ENCODE results near the gene CEND1.

The CEND1 gene

DNA sequence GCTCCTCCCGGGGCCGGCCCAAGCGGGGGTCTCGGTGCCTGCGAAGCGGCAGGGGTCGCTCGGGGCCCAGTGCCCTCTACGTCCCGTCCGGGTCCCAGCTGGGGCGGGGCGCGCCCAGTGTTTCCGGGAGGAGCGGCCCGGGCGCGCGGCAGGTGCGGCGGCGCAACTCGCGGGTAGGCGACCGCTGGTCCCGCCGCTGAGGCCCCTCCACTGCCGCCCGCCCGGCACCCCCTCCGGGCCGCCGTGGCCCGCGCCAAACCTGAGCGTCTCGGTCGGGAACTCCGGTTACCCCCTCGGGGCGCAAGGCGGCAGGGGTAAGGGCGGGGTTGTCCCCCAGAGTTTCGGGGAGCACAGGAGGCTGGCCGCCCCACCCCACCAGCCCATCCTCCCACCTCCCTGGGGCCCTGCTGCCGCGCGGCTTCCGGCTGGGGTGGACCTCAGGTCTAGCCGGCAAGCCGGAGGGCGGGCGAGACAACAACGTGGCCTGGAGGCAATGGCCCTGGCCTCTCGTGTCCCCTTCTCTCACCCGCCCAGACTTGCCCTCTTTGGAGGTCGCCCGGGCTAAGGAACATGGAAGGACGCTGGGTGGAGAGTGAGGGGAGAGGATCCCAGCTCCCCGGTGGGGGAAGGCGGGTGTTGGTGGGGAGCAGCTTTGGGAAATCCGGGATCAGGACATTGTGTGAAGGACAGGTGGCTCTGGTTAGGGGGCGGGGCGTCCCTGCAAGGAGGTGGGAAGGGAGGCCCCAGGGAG, 37.4 kb upstream of the CEND1 start:
- DNase-seq (ENCODE audit: low read depth), result no peak

DNA sequence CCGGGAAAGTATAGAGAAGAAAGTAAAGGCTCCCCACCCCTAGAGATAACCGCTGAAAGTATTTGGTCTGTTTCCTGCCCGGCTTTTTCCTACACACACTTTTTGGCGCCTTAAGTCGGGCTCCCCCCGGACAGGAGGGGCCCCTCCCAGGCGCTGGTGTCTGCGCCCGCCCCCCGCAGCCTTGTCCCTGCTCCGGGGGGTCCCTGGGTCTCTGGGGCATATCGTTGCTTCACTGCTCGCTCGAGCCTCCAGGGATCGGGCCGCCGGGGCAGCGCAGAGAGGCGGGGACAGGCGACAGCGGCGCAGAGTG, 36.9 kb upstream of the CEND1 start:
- DNase-seq (ENCODE audit: low read depth), result no peak

DNA sequence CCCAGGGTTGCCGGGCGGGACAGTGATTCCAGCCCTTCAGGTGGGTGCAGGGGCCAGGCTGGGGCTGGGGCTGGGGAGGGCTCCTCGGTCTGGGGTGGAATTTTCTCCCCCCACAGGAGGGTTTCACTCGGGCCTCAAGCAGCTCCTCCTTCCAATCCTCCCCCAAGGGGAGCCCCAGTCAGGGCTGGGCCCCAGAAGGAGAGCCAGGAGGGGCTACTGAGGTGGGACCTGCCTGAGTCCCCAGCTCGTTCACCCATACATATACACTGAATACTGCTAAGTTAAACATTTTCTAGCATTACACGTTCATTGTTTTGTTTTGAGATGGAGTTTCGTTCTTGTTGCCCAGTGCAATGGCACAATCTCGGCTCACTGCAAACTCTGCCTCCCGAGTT, 36.3 kb upstream of the CEND1 start:
- DNase-seq (ENCODE audit: low read depth), result no peak

DNA sequence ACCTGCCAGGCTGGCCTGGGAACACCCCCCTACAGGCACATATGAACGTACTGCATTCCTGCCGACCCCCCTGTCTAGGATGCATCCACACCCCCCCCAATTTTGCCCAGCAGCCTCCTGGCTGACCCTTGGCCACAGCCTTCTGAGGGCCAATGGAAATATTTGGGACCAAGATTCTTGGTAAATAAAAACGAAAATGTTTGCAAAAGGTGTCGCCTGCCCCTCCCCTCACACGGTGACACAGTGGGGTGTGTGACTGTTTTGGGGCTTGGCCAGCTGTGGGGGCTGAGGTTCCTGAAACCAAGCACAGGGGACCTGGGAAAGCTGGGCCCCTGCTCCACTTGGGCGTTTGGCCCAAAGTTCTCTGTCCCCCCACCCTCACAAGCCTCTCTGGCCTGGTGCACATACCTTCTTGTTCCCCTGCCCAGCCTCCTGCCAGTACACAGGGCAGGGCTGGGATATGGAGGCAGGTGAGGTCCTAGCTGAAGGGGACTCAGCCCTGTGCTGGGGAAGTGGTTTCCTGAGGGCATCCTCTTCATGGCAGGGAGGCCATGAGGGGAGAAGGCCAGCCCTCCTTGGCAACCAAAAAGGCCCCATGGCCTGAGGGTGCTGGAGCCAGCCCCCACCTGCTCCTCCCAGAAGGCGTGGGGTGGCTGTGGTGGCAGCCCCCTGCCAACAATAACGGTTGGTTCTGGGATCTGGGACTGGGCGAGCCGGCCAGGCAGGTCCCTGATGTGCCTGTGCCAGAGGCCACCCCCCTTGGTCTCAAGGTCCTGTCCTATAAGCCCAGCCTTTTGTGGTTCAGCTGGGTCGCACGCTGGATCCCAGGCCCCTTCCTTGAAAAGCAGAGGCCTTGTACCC, 35.7 kb upstream of the CEND1 start:
- no peak for DNase-seq (ENCODE audit: low read depth)

DNA sequence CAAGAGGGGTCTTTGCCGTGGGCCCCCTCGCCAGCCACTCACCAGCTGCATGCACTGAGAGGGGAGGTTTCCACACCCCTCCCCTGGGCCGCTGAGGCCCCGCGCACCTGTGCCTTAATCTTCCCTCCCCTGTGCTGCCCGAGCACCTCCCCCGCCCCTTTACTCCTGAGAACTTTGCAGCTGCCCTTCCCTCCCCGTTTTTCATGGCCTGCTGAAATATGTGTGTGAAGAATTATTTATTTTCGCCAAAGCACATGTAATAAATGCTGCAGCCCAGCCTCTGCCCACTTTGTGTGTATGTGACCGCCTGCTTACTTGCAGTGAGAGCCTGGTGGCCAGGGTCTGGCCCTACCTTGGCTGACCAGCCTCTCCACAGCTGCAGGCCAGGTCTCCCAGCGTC, 35.1 kb upstream of the CEND1 start:
- no peak for DNase-seq (ENCODE audit: low read depth)

DNA sequence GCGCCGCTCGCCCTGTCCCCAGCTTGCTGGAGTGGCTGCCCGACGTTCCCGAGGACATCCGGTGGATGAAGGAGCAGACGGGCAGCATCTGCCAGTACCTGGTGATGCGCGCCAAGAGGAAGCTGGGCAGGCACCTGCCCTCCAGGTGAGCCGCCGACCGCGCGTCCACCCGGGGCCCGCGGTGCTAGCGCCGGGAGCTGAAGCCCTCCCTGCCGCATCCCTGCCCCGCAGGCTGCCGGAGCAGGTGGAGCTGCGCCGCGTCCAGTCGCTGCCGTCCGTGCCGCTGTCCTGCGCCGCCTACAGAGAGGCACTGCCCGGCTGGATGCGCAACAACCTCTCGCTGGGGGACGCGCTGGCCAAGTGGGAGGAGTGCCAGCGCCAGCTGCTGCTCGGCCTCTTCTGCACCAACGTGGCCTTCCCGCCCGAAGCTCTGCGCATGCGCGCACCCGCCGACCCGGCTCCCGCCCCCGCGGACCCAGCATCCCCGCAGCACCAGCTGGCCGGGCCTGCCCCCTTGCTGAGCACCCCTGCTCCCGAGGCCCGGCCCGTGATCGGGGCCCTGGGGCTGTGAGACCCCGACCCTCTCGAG, 34.5 kb upstream of the CEND1 start:
- no peak for DNase-seq (ENCODE audit: low read depth)

DNA sequence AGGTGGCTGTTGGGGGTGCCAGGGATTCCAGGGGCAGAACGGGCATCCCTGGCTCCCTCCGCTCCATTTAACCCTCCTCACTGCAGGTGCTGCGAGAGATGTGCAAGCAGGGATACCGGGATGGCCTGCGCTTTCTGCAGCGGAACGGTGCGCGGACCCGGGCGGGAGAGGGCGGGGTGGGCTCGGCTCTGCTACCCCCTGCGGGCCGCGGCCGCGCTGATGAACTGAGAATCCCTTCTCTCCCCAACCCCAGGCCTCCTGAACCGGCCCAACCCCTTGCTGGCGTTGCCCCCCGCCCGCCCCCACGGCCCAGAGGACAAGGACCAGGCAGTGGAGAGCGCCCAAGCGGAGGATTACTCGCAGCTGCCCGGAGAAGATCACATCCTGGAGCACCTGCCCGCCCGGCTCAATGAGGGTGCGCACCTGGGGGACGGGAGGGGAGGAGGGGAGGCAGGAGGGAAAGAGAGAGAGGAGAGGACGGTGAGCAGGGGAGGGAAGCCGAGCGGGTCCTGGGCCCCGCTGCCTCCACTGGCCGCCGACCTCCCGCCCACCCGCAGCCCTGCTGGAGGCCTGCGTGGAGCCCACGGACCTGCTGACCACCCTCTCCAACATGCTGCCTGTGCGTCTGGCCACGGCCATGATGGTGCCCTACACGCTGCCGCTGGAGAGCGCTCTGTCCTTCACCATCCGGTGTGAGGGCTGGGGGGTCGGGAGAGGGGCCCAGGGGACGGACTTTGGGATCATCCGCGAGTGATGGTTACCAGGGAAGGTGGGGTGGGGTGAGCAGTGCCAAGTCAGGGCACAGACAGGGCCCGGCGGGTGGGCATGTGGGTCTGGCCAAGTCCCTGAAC, 33.8 kb upstream of the CEND1 start:
- DNase-seq (ENCODE audit: low read depth), result no peak

DNA sequence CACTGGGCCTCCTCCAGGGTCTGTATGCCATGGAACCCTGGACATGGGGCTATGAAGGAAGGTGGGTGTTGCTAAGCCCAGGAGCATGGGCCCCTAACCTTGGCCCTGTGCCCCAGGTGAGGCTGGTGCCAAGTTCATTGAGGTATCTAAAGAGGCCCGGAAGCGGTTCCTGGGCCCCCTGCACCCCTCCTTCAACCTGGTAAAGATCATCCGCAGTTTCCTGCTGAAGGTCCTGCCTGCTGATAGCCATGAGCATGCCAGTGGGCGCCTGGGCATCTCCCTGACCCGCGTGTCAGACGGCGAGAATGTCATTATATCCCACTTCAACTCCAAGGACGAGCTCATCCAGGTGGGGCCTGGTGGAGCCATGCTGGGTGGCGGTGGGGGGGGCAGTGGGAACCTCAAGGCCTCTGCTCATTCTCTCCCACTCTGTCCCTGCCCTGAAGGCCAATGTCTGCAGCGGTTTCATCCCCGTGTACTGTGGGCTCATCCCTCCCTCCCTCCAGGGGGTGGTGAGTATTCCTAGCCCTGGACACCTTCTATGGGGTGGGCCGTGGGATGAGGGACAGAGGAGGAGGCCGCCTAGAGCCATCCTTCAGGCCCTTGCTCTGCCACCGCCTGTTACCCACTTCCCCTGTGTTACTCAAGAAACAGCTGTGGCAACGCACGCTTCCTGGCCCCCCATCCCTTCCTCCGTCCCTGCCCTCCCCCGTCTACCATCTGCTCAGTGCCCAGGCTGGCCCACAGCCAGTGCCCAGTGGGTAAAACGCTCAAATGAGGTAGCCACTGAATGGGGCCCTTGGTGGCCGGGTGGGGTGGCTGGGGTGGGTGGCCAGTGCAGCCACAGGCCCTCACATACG, 31.9 kb upstream of the CEND1 start:
- no peak for DNase-seq (ENCODE audit: low read depth)

DNA sequence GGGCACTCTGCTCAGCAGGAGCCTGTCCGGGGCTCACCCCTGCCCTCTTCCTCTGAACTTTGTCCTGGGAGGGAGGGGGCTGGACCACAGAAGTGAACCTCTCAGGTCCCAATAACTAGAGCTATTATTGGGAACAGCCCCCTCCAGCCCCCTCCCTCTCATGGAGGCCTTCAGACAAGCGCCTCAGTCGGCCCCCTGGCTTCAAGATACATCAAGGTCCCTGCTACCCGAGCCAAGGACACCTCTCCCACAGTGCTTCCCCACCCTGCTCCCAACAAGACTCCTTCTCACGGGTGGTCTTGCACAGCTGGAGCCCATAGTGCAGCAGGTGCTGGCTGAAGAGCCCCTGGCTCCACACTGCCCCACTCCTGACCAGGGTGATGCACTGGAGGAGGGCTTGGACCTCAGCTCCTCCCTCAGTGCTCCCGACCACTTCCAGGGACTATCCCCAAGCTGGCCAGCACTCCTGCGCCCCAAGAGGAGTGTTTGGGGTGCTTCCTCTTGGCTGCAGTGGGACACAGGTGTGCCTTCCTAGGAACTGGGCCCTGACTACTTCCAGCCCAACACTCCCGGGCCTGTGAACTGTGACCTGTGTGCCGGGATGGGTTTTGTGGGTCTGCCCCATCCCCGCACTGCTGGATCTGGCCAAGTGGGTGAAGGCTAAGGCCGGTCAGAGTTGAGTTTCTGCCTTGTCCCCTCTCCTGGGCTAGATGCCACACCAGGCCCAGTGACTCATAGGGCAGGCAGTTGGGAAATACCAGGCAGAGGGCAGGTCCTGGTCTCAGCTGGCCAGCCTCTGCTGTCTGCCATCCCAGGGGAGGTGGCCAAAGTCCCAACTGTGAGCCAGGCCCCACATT, 31.0 kb upstream of the CEND1 start:
- DNase-seq (ENCODE audit: low read depth), result no peak

DNA sequence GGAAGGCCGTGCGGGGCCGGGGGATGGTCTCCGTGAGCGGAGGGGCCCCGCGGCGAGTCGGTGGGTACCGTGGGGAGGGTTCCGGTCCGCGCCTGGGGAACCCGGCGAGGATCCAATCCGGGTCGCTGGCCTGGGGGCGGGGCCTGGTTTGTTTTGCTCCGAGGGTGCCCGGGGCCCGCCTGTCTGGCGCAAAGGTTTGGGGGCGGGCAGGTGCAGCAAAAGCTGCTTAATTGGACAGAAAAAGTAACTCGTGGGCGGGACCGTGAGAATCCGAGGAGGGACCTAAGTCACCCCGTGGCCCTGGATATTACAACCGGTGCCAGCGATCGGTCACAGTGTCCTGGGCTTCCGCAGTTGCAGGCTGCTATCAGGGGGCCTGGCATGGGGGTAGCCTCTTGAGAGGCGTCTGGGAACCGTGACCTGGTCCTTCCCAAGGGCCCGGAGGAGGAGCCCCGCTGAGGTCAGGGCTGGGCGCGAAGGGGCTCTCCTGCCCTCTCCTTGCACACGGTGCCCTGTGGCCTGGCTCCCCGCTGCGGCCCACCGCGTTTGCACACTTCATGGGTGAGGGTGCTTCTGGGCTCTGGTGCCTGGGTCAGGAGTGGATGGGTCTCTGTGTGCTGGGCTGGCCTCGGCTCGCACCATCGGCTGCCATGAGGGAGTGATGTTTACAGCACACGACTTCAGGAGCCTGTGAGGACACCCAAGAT, 30.2 kb upstream of the CEND1 start:
- peak; percentile 88 for DNase-seq (ENCODE audit: low read depth)

DNA sequence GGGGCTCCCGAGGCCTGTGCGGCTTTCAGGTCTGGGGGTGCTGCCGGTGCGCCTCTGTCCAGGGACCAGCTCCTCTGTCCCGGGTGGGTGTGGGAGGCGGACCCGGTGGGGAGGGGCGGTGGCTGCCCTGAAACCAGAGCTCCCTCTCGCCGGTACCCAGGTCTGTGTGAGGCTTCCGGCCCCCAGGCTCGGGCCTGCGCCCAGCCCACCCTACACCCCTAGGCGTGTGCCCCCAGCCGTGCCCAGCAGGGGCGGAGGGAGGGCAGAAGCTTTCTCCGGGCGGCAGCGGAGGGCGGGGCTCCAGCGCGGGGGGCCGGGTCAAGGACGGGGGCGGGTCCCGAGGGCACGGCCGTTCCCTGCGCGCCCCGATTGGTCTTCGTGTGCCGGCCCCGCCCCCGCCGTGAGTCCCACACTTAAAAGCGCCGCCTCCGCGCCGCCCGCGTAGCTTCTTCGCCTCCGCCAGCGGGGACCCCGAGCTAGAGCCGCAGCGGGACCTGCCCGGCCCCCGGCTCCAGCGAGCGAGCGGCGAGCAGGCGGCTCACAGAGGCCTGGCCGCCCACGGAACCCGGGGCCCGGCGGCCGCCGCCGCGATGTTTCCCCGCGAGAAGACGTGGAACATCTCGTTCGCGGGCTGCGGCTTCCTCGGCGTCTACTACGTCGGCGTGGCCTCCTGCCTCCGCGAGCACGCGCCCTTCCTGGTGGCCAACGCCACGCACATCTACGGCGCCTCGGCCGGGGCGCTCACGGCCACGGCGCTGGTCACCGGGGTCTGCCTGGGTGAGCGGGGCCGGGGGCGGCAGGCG, 29.4 kb upstream of the CEND1 start:
- peak; percentile 89 for DNase-seq (ENCODE audit: low read depth)

DNA sequence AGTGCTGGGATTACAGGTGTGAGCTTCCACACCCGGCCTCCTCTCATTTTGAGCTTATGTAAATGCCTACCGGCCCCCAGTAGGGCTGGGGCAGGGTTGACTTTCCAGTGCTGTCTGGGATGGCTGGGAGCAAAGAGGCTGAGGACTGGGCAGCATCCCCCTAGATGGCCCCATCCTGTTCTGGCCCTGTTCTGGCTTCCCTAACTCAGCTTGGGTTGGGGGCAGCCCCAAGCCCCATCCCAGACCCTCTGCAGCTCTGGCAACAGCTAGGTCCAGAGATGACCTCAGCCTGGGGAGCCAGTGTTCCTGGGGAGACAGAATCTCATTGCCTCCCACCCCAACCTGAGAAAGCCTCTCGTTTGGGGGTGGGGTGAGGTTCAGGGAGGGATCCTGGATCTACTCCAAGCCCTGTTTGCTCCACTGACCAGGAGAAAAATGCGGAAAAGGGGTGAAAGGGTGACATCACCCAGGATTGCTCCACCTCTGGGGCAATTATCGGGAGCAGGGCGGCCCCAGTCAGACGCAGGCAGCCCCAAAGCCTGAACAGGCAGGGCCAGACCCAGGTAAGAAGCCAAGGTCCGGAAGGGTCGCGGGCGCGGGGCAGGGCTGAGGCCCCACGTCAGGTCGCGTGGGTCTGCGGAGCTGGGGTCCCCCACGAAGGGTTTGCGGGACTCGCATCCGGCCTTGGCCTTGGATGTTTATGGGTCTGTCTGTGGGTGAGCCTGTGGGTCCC, 28.7 kb upstream of the CEND1 start, which contains the start of gene PNPLA2:
TSS of gene PNPLA2 (plus strand) at position 519 of the 733 bp plus-strand sequence. CDS start 805 bp downstream, outside the sequence.
- no peak for DNase-seq (ENCODE audit: low read depth)

DNA sequence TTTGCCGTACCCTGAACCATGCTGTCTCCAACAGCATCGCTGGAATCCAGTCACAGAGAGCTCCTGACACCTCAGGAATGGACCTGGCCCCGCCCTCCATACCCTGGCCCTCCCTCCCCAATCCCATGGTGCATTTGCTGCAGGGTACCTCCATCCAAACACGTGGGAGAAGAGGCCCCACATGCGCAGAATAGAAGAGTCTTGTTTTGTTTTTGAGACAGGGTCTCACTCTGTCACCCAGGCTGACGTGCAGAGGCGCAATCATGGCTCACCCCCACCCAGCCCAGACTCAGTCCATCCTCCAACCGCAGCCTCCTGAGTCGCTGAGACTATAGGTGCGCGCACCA, 26.5 kb upstream of the CEND1 start:
- no peak for DNase-seq (ENCODE audit: low read depth)

DNA sequence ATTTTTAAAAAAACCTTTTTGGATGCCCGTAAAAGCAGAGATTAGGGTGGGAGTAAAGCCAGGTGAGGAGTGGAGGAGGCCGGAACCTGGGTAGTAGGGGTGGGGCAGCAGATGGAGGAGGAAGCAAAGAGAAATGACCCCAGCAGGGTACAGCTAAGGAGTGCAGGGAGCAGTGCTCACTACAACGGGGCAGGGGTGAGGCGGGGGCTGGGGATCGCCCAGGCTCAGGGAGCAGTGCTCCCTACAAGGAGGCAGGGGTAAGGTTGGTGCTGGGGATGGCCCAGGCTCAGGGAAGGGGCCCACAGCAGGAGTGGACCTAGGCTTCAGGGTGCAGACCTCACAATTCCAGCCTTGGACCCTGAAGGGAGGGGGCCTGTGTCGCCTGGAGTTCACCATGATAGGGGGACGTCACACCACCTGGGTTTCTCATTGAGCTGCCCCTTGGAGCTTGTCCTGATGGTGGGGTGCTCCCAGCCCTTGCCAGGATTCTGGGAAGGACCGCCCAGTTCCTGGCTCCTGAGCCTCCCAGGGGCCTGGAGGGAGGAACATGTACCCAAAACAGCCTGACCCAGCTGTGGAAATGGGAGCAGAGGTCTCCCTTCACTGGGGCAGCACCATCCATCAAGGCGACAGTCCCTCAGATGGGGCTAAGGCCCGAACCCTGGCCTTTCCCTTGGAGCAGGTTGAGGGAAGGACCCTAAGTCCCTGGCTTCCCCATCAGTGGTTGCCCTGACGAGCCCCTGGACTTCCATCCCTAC, 26.0 kb upstream of the CEND1 start:
- no peak for DNase-seq (ENCODE audit: low read depth)

DNA sequence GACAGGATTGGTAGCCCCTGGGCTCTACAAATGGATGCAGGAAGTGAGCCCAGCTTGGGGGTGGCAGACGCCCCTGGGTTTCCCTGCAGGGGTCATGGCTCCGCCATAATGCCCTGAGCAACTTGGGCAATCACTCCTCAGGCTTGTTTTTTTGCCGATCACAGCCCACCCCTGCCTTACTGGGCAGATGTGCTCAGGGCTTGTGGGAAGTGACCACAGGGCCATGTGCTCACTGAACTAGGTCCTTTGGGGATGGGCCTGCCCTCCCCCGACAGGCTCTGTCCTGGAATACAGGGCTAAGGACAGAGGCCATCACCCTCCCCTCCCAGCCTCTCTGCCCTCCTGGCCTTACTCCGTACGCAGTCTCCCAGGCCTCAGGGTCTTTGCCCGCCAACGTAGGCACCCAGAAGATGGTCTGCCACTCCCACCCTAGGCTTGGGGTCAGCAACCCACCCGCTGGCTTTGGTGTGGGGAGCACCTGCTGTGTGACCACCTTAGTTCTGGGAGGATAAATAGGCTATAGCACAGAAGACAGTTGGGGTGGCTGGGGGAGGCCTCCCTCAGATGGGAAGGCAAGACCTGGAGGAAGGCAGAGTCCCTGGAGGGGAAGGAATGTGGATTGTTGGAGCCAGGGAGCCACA, 23.7 kb upstream of the CEND1 start:
- no peak for DNase-seq (ENCODE audit: low read depth)

DNA sequence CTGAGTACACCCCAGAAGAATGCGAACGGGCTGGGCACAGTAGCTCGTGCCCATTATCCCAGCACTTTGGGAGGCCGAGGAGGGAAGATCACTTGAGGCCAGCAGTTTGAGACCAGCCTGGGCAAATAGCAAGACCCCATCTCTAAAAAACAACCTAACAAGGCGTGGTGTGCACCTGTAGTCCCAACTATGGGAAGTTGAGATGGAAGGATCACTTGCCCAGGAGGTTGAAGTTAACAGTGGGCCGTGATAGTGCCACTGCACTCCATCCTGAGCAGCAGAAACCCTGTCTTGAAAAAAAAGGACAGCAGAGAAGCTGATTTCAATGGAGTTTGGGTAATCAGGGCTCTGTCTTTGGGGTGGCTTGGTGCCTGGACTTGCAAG, 23.2 kb upstream of the CEND1 start:
- DNase-seq (ENCODE audit: low read depth), result no peak

DNA sequence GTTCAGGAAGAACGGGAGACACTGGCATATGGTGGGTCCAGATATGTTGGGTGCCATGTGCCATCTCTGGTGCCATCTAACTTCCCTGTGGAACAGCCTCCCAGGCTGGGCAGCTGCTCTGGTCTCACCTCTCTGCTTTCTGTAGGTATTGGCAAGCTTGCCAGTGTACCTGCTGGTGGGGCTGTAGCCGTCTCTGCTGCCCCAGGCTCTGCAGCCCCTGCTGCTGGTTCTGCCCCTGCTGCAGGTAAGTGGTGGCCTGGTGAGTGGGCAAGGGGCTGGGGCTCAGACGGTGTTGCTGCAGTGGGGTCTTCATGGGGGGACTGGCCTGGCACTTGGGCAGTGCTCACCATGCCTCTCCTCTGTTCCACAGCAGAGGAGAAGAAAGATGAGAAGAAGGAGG, 22.5 kb upstream of the CEND1 start:
- no peak for DNase-seq (ENCODE audit: low read depth)

Measured in stimulated activated CD8-positive, alpha-beta memory T cell treated with anti-CD3 and anti-CD28 coated beads, Interleukin-15, amount 100 ng/mL, for 1 hour (primary cell).